ENCODE data around the gene A1CF.

GRCh38 chr10:50876429-50876828 lies 9.0 kb downstream of the A1CF start:
- TF ChIP-seq POLR2A (IDR thresholded peaks at IDR 0.05) (no peak), CTCF (IDR thresholded peaks at IDR 0.05) (no peak)

All from breast epithelium (tissue), 3 donors.